ENCODE measurements around the gene DGKB. TPM values are rescaled to one million over a fixed set of nuclear protein-coding genes. Genes with fewer than 3 reads are reported as not detected.

DGKB gene
- total RNA-seq, 6 experiments from 2014 or later: 0.11 to 0.16 (median 0.13) TPM; not detected in 2

DNA sequence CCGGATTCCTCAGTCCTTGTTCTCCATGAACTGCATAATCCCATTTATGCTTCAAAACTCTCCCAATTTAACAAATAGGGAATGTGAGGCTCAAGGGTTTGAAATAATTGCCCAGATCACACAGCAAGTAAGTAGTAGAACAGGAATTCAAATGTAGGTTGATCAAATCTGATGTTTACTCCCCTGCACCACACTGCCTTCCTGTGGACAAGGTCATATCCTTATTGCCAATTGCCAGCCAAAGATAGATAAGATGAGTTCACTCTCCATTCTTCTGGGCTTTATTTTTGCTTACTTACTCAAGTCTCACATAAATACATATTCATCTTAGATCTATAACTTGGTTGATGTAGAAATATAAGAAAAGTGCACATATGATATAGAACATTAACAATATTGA, 477.9 kb downstream of the DGKB start:
- Histone ChIP-seq H3K27ac (no peak overlapping the region), H3K4me1 (peaks cover 0 to 6% (median 0%) of the 10 kb centered on the region in 4 donors), H3K9me3 (no peaks in the 10 kb centered on the region), H3K36me3 (no peaks in the 10 kb centered on the region), H3K27me3 (no peaks in the 10 kb centered on the region), H3K4me3 (no peak overlapping the region)
- peak in 2 of 4 donors; percentile 54 to 72 for ATAC-seq
- TF ChIP-seq, protein P1, sequence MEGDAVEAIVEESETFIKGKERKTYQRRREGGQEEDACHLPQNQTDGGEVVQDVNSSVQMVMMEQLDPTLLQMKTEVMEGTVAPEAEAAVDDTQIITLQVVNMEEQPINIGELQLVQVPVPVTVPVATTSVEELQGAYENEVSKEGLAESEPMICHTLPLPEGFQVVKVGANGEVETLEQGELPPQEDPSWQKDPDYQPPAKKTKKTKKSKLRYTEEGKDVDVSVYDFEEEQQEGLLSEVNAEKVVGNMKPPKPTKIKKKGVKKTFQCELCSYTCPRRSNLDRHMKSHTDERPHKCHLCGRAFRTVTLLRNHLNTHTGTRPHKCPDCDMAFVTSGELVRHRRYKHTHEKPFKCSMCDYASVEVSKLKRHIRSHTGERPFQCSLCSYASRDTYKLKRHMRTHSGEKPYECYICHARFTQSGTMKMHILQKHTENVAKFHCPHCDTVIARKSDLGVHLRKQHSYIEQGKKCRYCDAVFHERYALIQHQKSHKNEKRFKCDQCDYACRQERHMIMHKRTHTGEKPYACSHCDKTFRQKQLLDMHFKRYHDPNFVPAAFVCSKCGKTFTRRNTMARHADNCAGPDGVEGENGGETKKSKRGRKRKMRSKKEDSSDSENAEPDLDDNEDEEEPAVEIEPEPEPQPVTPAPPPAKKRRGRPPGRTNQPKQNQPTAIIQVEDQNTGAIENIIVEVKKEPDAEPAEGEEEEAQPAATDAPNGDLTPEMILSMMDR (IDR thresholded peaks at IDR 0.05): peak in 2 of 4 donors; percentile 24 to 30
- TF ChIP-seq POLR2A (IDR thresholded peaks at IDR 0.05): no peak
- WGBS (ENCODE audit: insufficient coverage, low coverage, low lambda C conversion rate, missing lambda C conversion rate): 93% methylated on average over 1 of the region's 1 CpG
- no peak for DNase-seq
- intact Hi-C loops (cut with DNase I): no loop called here

GRCh38 chr7:14420768-14421167, 481.8 kb downstream of the DGKB start:
- intact Hi-C loops (cut with DNase I): no loop called here
- Histone ChIP-seq H3K4me3 (no peak overlapping the region), H3K9me3 (no peaks in the 10 kb centered on the region), H3K27me3 (no peaks in the 10 kb centered on the region), H3K4me1 (peaks cover 0 to 7% (median 0%) of the 10 kb centered on the region in 4 donors), H3K27ac (no peak overlapping the region), H3K36me3 (no peaks in the 10 kb centered on the region)
- TF ChIP-seq, protein P1 (IDR thresholded peaks at IDR 0.05): no peak
- TF ChIP-seq POLR2A (IDR thresholded peaks at IDR 0.05): no peak
- ATAC-seq: no peak
- DNase-seq: peak in 1 of 3 donors; percentile 16
- 64% methylated on average over 5 of the region's 5 CpGs for WGBS (ENCODE audit: insufficient coverage, low coverage, low lambda C conversion rate, missing lambda C conversion rate)

GRCh38 chr7:14419531-14419930, 483.0 kb downstream of the DGKB start:
- Histone ChIP-seq H3K4me3 (no peak overlapping the region), H3K4me1 (peaks cover 0 to 7% (median 0%) of the 10 kb centered on the region in 4 donors), H3K9me3 (no peaks in the 10 kb centered on the region), H3K27me3 (no peaks in the 10 kb centered on the region), H3K27ac (no peak overlapping the region), H3K36me3 (no peaks in the 10 kb centered on the region)
- WGBS (ENCODE audit: insufficient coverage, low coverage, low lambda C conversion rate, missing lambda C conversion rate): 55% methylated on average over 2 of the region's 2 CpGs
- intact Hi-C loops (cut with DNase I): no loop called here
- TF ChIP-seq POLR2A (IDR thresholded peaks at IDR 0.05): no peak
- TF ChIP-seq, protein P1 (IDR thresholded peaks at IDR 0.05): no peak
- ATAC-seq (no peak), DNase-seq (no peak)

GRCh38 chr7:14418633-14419032, 483.9 kb downstream of the DGKB start:
- 57% methylated on average over 1 of the region's 1 CpG for WGBS (ENCODE audit: insufficient coverage, low coverage, low lambda C conversion rate, missing lambda C conversion rate)

More at GRCh38 chr7:14418633-14419032, 483.9 kb downstream of the DGKB start:
- no peak for DNase-seq
- no peak for ATAC-seq
- intact Hi-C loops (cut with DNase I): no loop called here
- no peaks in the 10 kb centered on the region for H3K9me3 ChIP-seq
- no peaks in the 10 kb centered on the region for H3K27me3 ChIP-seq
- H3K4me1 ChIP-seq: peaks cover 0 to 7% (median 0%) of the 10 kb centered on the region in 4 donors
- no peak overlapping the region for H3K27ac ChIP-seq
- no peak overlapping the region for H3K4me3 ChIP-seq
- H3K36me3 ChIP-seq: no peaks in the 10 kb centered on the region
- TF ChIP-seq, protein P1 (IDR thresholded peaks at IDR 0.05): no peak
- no peak for TF ChIP-seq POLR2A (IDR thresholded peaks at IDR 0.05)
